ENCODE results near the gene MAOA. TPM values are rescaled to one million over a fixed set of nuclear protein-coding genes. Genes with fewer than 3 reads are reported as not detected.

MAOA gene
- polyA plus RNA-seq, 6 donors from 2014 or later, result not detected

DNA sequence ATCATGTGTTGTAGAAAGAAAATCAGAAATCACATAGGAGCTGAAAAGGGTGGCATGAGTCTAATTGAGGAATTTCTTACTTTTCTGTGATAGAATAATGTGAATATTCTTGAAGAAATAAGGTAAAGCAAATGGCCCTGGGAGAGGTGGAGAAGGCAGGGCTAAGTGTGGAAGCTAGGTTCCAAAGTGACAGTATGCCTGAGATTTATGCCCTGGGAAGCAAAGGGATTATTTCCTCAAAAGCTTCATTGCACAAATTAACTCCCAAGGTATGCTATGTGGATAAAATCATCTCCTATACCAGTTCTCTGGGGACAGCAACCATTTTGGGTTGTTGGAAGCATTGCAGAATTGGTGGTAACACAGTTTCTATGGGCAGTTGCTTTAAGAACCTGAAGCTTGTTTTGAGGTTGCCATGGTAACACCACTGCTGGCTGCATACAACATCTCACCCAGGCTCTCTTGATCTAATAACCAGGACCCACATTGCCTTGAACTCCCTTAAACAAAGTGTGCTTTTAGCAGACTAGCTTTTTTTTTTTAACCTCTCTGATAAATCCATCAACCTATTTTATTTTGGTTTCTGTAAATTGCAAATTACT, 21.0 kb downstream of the MAOA start:
- ATAC-seq (ENCODE audit: low read depth in 2 of 2) (peak in 1 of 2 donors; percentile 34), DNase-seq (no peak)
- peaks cover 0 to 25% (median 0%) of the 10 kb centered on the region in 3 donors for H3K27me3 Mint-ChIP-seq
- no peaks in the 10 kb centered on the region for H3K36me3 Mint-ChIP-seq
- no peak overlapping the region for H3K4me3 Mint-ChIP-seq
- H3K4me1 Mint-ChIP-seq, result no peaks in the 10 kb centered on the region
- peaks cover 0 to 2% (median 0%) of the 10 kb centered on the region in 7 donors for H3K9me3 Mint-ChIP-seq
- peak overlapping the region in 2 of 6 donors; percentile 5 to 11 for H3K27ac Mint-ChIP-seq

DNA sequence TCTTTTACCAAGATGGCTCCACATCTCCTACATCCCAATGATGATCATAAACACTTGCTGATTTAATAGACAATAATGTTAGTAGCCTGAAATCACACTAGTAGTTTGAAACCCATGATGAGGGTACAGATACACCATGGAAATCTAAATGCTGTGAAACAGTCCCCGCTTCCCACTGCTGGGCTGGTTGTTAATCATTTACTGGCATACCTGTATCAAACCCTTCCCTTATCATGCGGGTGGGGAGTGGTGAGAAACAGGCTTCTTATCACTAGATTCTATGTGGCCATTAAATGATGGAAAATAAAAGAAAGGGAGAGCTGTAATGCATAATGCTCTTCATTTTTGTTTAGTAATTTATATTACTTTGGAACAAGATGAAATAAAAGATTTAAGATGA, 21.9 kb downstream of the MAOA start:
- Mint-ChIP-seq H3K4me1 (no peaks in the 10 kb centered on the region), H3K36me3 (no peaks in the 10 kb centered on the region), H3K27ac (no peak overlapping the region), H3K4me3 (no peak overlapping the region), H3K27me3 (peaks cover 0 to 30% (median 0%) of the 10 kb centered on the region in 3 donors), H3K9me3 (peaks cover 0 to 1% (median 0%) of the 10 kb centered on the region in 7 donors)
- DNase-seq, result no peak
- ATAC-seq (ENCODE audit: low read depth in 2 of 2), result no peak

DNA sequence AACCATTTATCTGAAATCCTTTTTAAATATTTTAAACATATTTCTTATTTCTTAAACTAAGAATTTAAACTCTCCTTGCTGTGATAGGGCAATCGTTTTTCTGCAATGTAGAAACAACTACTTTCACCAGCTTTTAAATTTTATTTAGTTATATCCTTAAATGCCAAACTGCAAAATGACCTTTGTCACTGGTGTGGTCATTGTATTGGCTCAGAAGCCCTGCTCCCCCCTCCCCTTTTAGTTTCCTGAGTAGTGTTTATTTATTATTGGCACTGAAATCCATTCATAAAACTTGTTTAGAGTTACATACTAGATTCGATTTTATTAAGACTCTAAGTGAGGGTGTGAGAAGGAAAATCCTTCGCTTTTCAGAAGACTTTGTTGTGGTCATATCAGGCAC, 23.0 kb downstream of the MAOA start:
- DNase-seq (no peak), ATAC-seq (ENCODE audit: low read depth in 2 of 2) (no peak)
- Mint-ChIP-seq H3K36me3 (no peaks in the 10 kb centered on the region), H3K27me3 (peaks cover 3 to 32% (median 8%) of the 10 kb centered on the region in 3 donors), H3K27ac (no peak overlapping the region), H3K4me1 (no peaks in the 10 kb centered on the region), H3K9me3 (no peaks in the 10 kb centered on the region), H3K4me3 (no peak overlapping the region)

- DNase-seq (no peak), ATAC-seq (ENCODE audit: low read depth in 2 of 2) (no peak)
- Mint-ChIP-seq H3K27ac (no peak overlapping the region), H3K4me1 (no peaks in the 10 kb centered on the region), H3K36me3 (no peaks in the 10 kb centered on the region), H3K9me3 (no peaks in the 10 kb centered on the region), H3K27me3 (peaks cover 3 to 38% (median 12%) of the 10 kb centered on the region in 3 donors), H3K4me3 (no peak overlapping the region)
These were observed 23.7 kb downstream of the MAOA start for GRCh38 chrX:43679778-43680177.

DNA sequence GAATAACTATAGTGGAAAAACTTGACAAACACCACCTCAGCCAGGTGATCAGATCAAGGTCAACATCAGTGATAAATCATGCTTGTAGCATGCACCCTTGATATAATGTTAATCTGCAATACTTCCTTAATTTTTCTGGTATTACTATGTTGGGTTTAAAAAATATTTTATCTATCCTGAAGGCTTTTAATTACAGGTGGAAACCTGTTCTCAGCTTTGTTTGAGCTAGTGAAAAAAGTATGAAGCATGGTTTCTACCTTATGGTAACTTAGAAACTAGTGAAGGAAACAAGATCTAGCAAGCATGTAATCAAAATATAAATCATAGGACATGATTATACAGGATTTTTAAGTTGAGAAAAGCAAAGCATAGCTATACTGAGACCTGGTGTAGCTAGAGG, 26.6 kb downstream of the MAOA start:
- no peaks in the 10 kb centered on the region for H3K9me3 Mint-ChIP-seq
- H3K36me3 Mint-ChIP-seq, result no peaks in the 10 kb centered on the region
- H3K27ac Mint-ChIP-seq, result no peak overlapping the region
- no peak for ATAC-seq (ENCODE audit: low read depth in 2 of 2)
- no peak for DNase-seq
- H3K4me3 Mint-ChIP-seq, result no peak overlapping the region
- peaks cover 3 to 33% (median 12%) of the 10 kb centered on the region in 3 donors for H3K27me3 Mint-ChIP-seq
- no peaks in the 10 kb centered on the region for H3K4me1 Mint-ChIP-seq

DNA sequence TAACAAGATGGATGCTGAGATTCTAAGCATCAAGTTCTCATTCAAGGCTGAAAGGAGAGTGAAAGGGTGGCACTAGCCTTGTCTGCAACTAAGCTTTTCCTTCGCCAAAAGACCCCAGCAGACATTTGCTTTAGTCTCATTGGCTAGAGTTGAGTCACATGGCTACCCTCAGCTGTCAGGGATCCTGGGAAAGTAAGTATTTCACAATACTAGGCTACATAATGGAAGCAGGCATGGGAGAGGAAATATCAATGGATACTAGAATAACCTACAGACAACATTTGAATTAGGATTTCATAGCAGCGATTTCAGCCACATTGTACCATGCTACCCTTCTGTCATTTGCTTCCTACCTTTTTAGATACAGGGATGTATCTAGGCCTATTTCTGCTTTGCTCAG, 29.1 kb downstream of the MAOA start:
- H3K27ac Mint-ChIP-seq, result no peak overlapping the region
- peaks cover 3 to 45% (median 12%) of the 10 kb centered on the region in 3 donors for H3K27me3 Mint-ChIP-seq
- no peaks in the 10 kb centered on the region for H3K36me3 Mint-ChIP-seq
- no peaks in the 10 kb centered on the region for H3K4me1 Mint-ChIP-seq
- ATAC-seq (ENCODE audit: low read depth in 2 of 2) (no peak), DNase-seq (no peak)
- H3K9me3 Mint-ChIP-seq, result no peaks in the 10 kb centered on the region
- no peak overlapping the region for H3K4me3 Mint-ChIP-seq

- DNase-seq (no peak), ATAC-seq (ENCODE audit: low read depth in 2 of 2) (no peak)
- Mint-ChIP-seq H3K4me3 (no peak overlapping the region), H3K36me3 (no peaks in the 10 kb centered on the region), H3K27me3 (peaks cover 0 to 45% (median 9%) of the 10 kb centered on the region in 3 donors), H3K27ac (no peak overlapping the region), H3K9me3 (no peaks in the 10 kb centered on the region), H3K4me1 (no peaks in the 10 kb centered on the region)
These were observed 32.5 kb downstream of the MAOA start for GRCh38 chrX:43688586-43688985.

- Mint-ChIP-seq H3K4me1 (no peaks in the 10 kb centered on the region), H3K36me3 (no peaks in the 10 kb centered on the region), H3K27me3 (peaks cover 0 to 28% (median 0%) of the 10 kb centered on the region in 3 donors), H3K9me3 (no peaks in the 10 kb centered on the region), H3K4me3 (no peak overlapping the region), H3K27ac (no peak overlapping the region)
- ATAC-seq (ENCODE audit: low read depth in 2 of 2) (no peak), DNase-seq (no peak)
These were observed 37.7 kb downstream of the MAOA start for GRCh38 chrX:43693602-43694406.

DNA sequence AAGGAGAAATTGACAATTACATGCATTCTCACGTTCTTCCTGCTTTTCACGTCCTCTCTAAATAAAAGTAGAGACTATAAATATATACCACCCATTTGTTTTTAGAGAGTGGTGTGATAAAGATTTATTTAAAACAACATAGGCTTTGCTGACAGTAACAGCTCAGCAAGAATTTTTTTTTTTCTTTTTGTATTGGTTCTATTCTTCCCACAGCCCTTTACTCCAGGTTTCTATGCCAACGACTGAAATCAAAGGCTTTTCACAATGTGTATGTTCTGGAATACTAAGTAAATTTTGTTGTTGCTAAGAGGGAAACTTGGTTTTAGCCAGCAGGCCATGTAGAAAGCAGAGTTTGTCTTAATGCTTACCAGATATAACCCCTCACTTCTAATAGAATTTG, 43.4 kb downstream of the MAOA start:
- Mint-ChIP-seq H3K27me3 (peaks cover 4 to 38% (median 8%) of the 10 kb centered on the region in 3 donors), H3K36me3 (no peaks in the 10 kb centered on the region), H3K27ac (no peak overlapping the region), H3K9me3 (peaks cover 0 to 2% (median 0%) of the 10 kb centered on the region in 7 donors), H3K4me1 (no peaks in the 10 kb centered on the region), H3K4me3 (no peak overlapping the region)
- DNase-seq (no peak), ATAC-seq (ENCODE audit: low read depth in 2 of 2) (no peak)

GRCh38 chrX:43702079-43702524, 46.0 kb downstream of the MAOA start:
- H3K27ac Mint-ChIP-seq, result no peak overlapping the region
- DNase-seq (no peak), ATAC-seq (ENCODE audit: low read depth in 2 of 2) (no peak)
- H3K27me3 Mint-ChIP-seq, result peaks cover 8 to 38% (median 8%) of the 10 kb centered on the region in 3 donors
- no peak overlapping the region for H3K4me3 Mint-ChIP-seq
- peaks cover 0 to 2% (median 0%) of the 10 kb centered on the region in 7 donors for H3K9me3 Mint-ChIP-seq
- H3K36me3 Mint-ChIP-seq, result no peaks in the 10 kb centered on the region
- no peaks in the 10 kb centered on the region for H3K4me1 Mint-ChIP-seq

GRCh38 chrX:43702660-43703059, 46.6 kb downstream of the MAOA start:
- Mint-ChIP-seq H3K4me1 (no peaks in the 10 kb centered on the region), H3K27ac (no peak overlapping the region), H3K27me3 (peaks cover 8 to 41% (median 8%) of the 10 kb centered on the region in 3 donors), H3K4me3 (no peak overlapping the region), H3K36me3 (no peaks in the 10 kb centered on the region), H3K9me3 (peaks cover 0 to 2% (median 0%) of the 10 kb centered on the region in 7 donors)
- no peak for DNase-seq
- ATAC-seq (ENCODE audit: low read depth in 2 of 2), result no peak

- DNase-seq, result no peak
- H3K9me3 Mint-ChIP-seq, result peaks cover 0 to 2% (median 0%) of the 10 kb centered on the region in 7 donors
- H3K27ac Mint-ChIP-seq, result no peak overlapping the region
- H3K4me1 Mint-ChIP-seq, result no peaks in the 10 kb centered on the region
- no peak for ATAC-seq (ENCODE audit: low read depth in 2 of 2)
- no peaks in the 10 kb centered on the region for H3K36me3 Mint-ChIP-seq
- peaks cover 8 to 41% (median 8%) of the 10 kb centered on the region in 3 donors for H3K27me3 Mint-ChIP-seq
- H3K4me3 Mint-ChIP-seq, result no peak overlapping the region
These were observed 47.2 kb downstream of the MAOA start for GRCh38 chrX:43703211-43703791.

GRCh38 chrX:43706786-43707370, 50.8 kb downstream of the MAOA start:
- H3K36me3 Mint-ChIP-seq, result no peaks in the 10 kb centered on the region
- H3K4me3 Mint-ChIP-seq, result no peak overlapping the region
- ATAC-seq (ENCODE audit: low read depth in 2 of 2), result no peak
- H3K9me3 Mint-ChIP-seq, result peaks cover 0 to 2% (median 0%) of the 10 kb centered on the region in 7 donors
- H3K4me1 Mint-ChIP-seq, result no peaks in the 10 kb centered on the region
- DNase-seq, result no peak
- no peak overlapping the region for H3K27ac Mint-ChIP-seq
- H3K27me3 Mint-ChIP-seq, result peaks cover 2 to 22% (median 12%) of the 10 kb centered on the region in 3 donors
